A549 (cell line): Measurements from ENCODE around the gene ZNF322. TPM values are rescaled to one million over a fixed set of nuclear protein-coding genes. Genes with fewer than 3 reads are reported as not detected.

Experiments
- ATAC-seq, 2 experiments: fragments of 200-7000 bp in 1 of 2; fragments of >200 bp in 1 of 2; cut with Nextera tagmentation in 1 of 2; cut with Tn5 transposase in 1 of 2; 3 replicates each; pipeline versions ENCODE4 v1.8.0 to v1.9.1; 2018 to 2020; ENCODE audit warnings: mild to moderate bottlenecking in 1 of 2, moderate library complexity in 1 of 2
- CTCF ChIA-PET: fragments of 300-600 bp; sonication (Branson Sonifier 250); formaldehyde crosslinking; extraction: SDS; loops from one replicate; lab custom pipeline; 2021; ENCODE audit warnings: antibody characterized with exemption, inconsistent platforms; lab: Yijun Ruan, JAX
- POLR2A ChIA-PET: fragments of 350-600 bp; formaldehyde crosslinking; extraction: SDS; loops from one replicate; lab custom pipeline; 2021; ENCODE audit warnings: antibody characterized with exemption, inconsistent platforms; lab: Yijun Ruan, JAX
- DNase-seq, 2 experiments: peaks; one replicate each; pipeline versions ENCODE4 v3.0.0 to v3.0.0-alpha.2; 2011 to 2016; ENCODE audit warnings: low read depth in 1 of 2, low spot score in 1 of 2
- FAIRE-seq: peaks from 2 replicates; lab custom pipeline; 2011; peaks lifted over from hg19 to GRCh38; lab: Jason Lieb, UNC
- H3K27ac ChIP-seq, 2 experiments: fragments of >200 bp; sonication (Bioruptor Twin); formaldehyde crosslinking; 3 replicates each; pipeline ENCODE4 v1.5.1; 2016 to 2017
- H3K4me1 ChIP-seq: fragments of >200 bp; sonication (Bioruptor Twin); formaldehyde crosslinking; 3 replicates; pipeline ENCODE4 v1.6.1; 2016
- H3K4me2 ChIP-seq: fragments of >200 bp; sonication (Bioruptor Twin); formaldehyde crosslinking; 3 replicates; pipeline ENCODE4 v1.6.1; 2016
- H3K4me3 ChIP-seq: fragments of >200 bp; sonication (Bioruptor Twin); formaldehyde crosslinking; 3 replicates; pipeline ENCODE4 v1.5.1; 2016
- H3K9me3 ChIP-seq: fragments of >200 bp; sonication (Bioruptor Twin); formaldehyde crosslinking; 3 replicates; pipeline ENCODE4 v1.6.1; 2016
- BHLHE40 ChIP-seq: IDR thresholded peaks from 2 replicates; pipeline ENCODE4 v1.6.1; 2012; ENCODE audit warnings: low read depth, low read length, inconsistent platforms
- CBX8 ChIP-seq: fragments of 200-600 bp; sonication (generic); IDR thresholded peaks from 2 replicates; pipeline ENCODE4 v1.6.1; 2016
- CEBPB ChIP-seq, 2 experiments: fragments of >200 bp in 1 of 2; sonication (Bioruptor Twin) in 1 of 2; formaldehyde crosslinking in 1 of 2; IDR thresholded peaks; 2 replicates each; pipeline ENCODE4 v1.6.1; 2012 to 2016
- EHMT2 ChIP-seq: fragments of 200-600 bp; sonication (generic); IDR thresholded peaks from 2 replicates; pipeline ENCODE4 v1.6.1; 2016; ENCODE audit warnings: antibody characterized with exemption, low read depth, mild to moderate bottlenecking, moderate library complexity
- EP300 ChIP-seq, 2 experiments: fragments of >200 bp; sonication (Bioruptor Twin); formaldehyde crosslinking; IDR thresholded peaks; 2 replicates in 1 of 2; 3 replicates in 1 of 2; pipeline ENCODE4 v1.6.1; 2016 to 2017
- ESRRA ChIP-seq: fragments of 150-350 bp; IDR thresholded peaks from 2 replicates; pipeline ENCODE4 v1.6.1; 2014; ENCODE audit warnings: mild to moderate bottlenecking, low read length, borderline replicate concordance
- FOXS1 ChIP-seq: fragments of 250-450 bp; sonication (Bioruptor Pico); IDR thresholded peaks from 2 replicates; pipeline ENCODE4 v1.5.0; 2020; ENCODE audit warnings: mild to moderate bottlenecking, moderate library complexity
- GATA3 ChIP-seq: IDR thresholded peaks from 2 replicates; pipeline ENCODE4 v1.6.1; 2012; ENCODE audit warnings: borderline replicate concordance
- HDAC2 ChIP-seq: fragments of 200-600 bp; sonication (generic); IDR thresholded peaks from 2 replicates; pipeline ENCODE4 v1.6.1; 2016
- HEYL ChIP-seq: fragments of 250-450 bp; sonication (Bioruptor Pico); IDR thresholded peaks from 2 replicates; pipeline ENCODE4 v1.8.0; 2021; ENCODE audit warnings: mild to moderate bottlenecking, moderate library complexity
- JUNB ChIP-seq: fragments of >200 bp; sonication (Bioruptor Twin); formaldehyde crosslinking; IDR thresholded peaks from 2 replicates; pipeline ENCODE4 v1.6.1; 2016
- MAFK ChIP-seq: fragments of 450-650 bp; IDR thresholded peaks from 2 replicates; pipeline ENCODE4 v1.6.1; 2014; ENCODE audit not compliant: partially characterized antibody
- MAZ ChIP-seq: fragments of 150-350 bp; IDR thresholded peaks from 2 replicates; pipeline ENCODE4 v1.6.1; 2014; ENCODE audit warnings: antibody characterized with exemption, low read depth, low read length, borderline replicate concordance
- MYC ChIP-seq: IDR thresholded peaks from 2 replicates; pipeline ENCODE4 v1.6.1; 2012; ENCODE audit warnings: mild to moderate bottlenecking, inconsistent platforms, low read length, improper control_type of control experiment, borderline replicate concordance
- NFE2L2 ChIP-seq: fragments of 150-350 bp; conservative IDR thresholded peaks from 2 replicates; pipeline ENCODE4 v1.6.1; 2014; ENCODE audit warnings: low read length
- NPAS2 ChIP-seq: fragments of 250-450 bp; sonication (Bioruptor Pico); IDR thresholded peaks from 2 replicates; pipeline ENCODE4 v1.8.0; 2022; ENCODE audit warnings: mild to moderate bottlenecking, moderate library complexity, borderline replicate concordance
- NR3C1 ChIP-seq: fragments of >200 bp; sonication (Bioruptor Twin); formaldehyde crosslinking; IDR thresholded peaks from 3 replicates; pipeline ENCODE4 v1.6.1; 2017
- POLR2A ChIP-seq: IDR thresholded peaks from 2 replicates; pipeline ENCODE4 v1.6.1; 2012; ENCODE audit warnings: mild to moderate bottlenecking, low read length
- RAD21 ChIP-seq, 2 experiments: fragments of >200 bp in 1 of 2; sonication (Bioruptor Twin) in 1 of 2; formaldehyde crosslinking in 1 of 2; IDR thresholded peaks in 1 of 2; conservative IDR thresholded peaks in 1 of 2; 2 replicates in 1 of 2; 3 replicates in 1 of 2; pipeline ENCODE4 v1.6.1; 2012 to 2018; ENCODE audit warnings: inconsistent platforms in 1 of 2
- RCOR1 ChIP-seq: fragments of 150-350 bp; IDR thresholded peaks from 2 replicates; pipeline ENCODE4 v1.6.1; 2014; ENCODE audit warnings: antibody characterized with exemption, low read length, low read depth
- RNF2 ChIP-seq: fragments of 200-600 bp; sonication (generic); IDR thresholded peaks from 2 replicates; pipeline ENCODE4 v1.6.1; 2016; ENCODE audit warnings: low read depth, mild to moderate bottlenecking, antibody characterized with exemption, moderate library complexity, borderline replicate concordance
- TFCP2L1 ChIP-seq: fragments of 250-450 bp; sonication (Bioruptor Pico); IDR thresholded peaks from 2 replicates; pipeline ENCODE4 v1.5.0; 2021; ENCODE audit warnings: mild to moderate bottlenecking
- TP53 ChIP-seq: fragments of 250-450 bp; sonication (Bioruptor Pico); IDR thresholded peaks from 2 replicates; pipeline ENCODE4 v1.5.0; 2021; ENCODE audit warnings: mild to moderate bottlenecking, moderate library complexity
- ZFP36 ChIP-seq: fragments of 450-650 bp; IDR thresholded peaks from 2 replicates; pipeline ENCODE4 v1.6.1; 2014; ENCODE audit warnings: borderline replicate concordance; ENCODE audit not compliant: partially characterized antibody
- WGBS: methylation state at CpG from one replicate; pipeline ENCODE4 v1.1.6; 2017; ENCODE audit errors: missing lambda C conversion rate; 5-methylcytosine and 5-hydroxymethylcytosine counted together
- polyA plus RNA-seq, 4 experiments: library from polyadenylated mRNA; depleted of rRNA in 3 of 4; stranded (reverse); fragments of >200 nt; fragmentation: RNase III in 1 of 4; extraction: RNeasy Plus Mini Kit Qiagen cat#74134 plus additional on column Dnase treatment in 1 of 4; gene quantifications; 2 replicates in 3 of 4; 3 replicates in 1 of 4; pipeline ENCODE4 v1.2.3, GENCODE V29; 2011 to 2017
- TF ChIP-seq, protein P1 (sequence below): fragments of 250-450 bp; sonication (Bioruptor Pico); IDR thresholded peaks from 2 replicates; pipeline ENCODE4 v1.5.0; 2020; ENCODE audit warnings: low read depth, mild to moderate bottlenecking, moderate library complexity
- TF ChIP-seq, protein P2 (sequence below): fragments of >200 bp; sonication (Bioruptor Twin); formaldehyde crosslinking; IDR thresholded peaks from 3 replicates; pipeline ENCODE4 v1.6.1; 2016
- TF ChIP-seq, protein P3 (sequence below): IDR thresholded peaks from 2 replicates; pipeline ENCODE4 v1.6.1; 2012; ENCODE audit warnings: low read depth, borderline replicate concordance
- TF ChIP-seq, protein P4 (sequence below): fragments of 250-450 bp; sonication (Bioruptor Pico); IDR thresholded peaks from 2 replicates; pipeline ENCODE4 v1.5.0; 2021; ENCODE audit warnings: mild to moderate bottlenecking, moderate library complexity, borderline replicate concordance

ZNF322 gene
- polyA plus RNA-seq, 2 of the 4 experiments (the other 2 are of a cell fraction): 6.0 to 14.5 TPM

DNA sequence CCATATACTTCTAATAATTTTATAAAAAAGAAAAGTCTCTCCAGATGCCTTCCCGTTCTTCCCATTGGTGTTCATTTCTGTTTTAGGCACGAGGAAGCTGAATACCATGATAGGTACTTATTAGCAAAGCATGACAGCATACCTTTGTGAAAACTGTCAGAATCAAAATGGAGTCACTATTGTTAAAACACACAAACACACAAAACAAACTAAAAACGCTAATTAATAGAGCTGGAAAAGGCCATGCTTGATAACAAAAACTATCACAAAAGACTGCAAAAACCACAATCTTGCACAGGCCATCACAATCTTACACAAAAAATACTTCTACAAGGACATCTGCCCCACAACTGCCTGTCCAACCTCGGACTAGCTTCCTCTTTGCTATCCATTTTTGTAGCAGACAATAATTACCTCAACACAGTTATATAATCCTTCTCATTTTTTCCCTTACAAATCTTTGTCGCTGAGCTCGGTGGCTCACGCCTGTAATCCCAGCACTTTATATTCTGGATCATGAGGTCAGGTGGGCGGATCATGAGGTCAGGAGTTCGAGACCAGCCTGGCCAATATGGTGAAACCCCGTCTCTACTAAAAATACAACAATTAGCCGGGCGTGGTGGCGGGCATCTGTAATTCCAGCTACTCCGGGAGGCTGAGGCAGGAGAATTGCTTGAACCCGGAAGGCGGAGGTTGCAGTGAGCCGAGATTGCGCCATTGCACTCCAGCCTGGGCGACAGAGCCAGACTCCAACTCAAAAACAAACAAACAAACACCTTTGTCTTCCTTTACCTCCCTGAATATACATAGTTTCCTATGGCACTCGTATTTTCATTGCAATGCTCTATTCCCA is 66.0 kb downstream of the ZNF322 start:
- WGBS: 10% methylated on average over 20 of the region's 20 CpGs
- H3K4me2 ChIP-seq: peak overlapping the region; percentile 64
- POLR2A ChIA-PET: interaction anchor here (1.2 kb wide), 1 partner anchor 16 kb away, joined by 4 read pairs; no protein-coding TSS in a partner anchor
- ATAC-seq: no peak
- CTCF ChIA-PET: interaction anchor here (0.6 to 7.6 kb wide), 10 partner anchors 9 to 744 kb away, joined by 3 to 124 read pairs (median 4); no protein-coding TSS in a partner anchor
- TF ChIP-seq NR3C1: no peak
- TF ChIP-seq ESRRA: no peak
- TF ChIP-seq, protein P1, sequence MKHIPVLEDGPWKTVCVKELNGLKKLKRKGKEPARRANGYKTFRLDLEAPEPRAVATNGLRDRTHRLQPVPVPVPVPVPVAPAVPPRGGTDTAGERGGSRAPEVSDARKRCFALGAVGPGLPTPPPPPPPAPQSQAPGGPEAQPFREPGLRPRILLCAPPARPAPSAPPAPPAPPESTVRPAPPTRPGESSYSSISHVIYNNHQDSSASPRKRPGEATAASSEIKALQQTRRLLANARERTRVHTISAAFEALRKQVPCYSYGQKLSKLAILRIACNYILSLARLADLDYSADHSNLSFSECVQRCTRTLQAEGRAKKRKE: no peak
- TF ChIP-seq, protein P2, sequence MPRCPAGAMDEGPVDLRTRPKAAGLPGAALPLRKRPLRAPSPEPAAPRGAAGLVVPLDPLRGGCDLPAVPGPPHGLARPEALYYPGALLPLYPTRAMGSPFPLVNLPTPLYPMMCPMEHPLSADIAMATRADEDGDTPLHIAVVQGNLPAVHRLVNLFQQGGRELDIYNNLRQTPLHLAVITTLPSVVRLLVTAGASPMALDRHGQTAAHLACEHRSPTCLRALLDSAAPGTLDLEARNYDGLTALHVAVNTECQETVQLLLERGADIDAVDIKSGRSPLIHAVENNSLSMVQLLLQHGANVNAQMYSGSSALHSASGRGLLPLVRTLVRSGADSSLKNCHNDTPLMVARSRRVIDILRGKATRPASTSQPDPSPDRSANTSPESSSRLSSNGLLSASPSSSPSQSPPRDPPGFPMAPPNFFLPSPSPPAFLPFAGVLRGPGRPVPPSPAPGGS: no peak
- no peak for TF ChIP-seq HEYL (CRISPR knock-in tag)
- no peak for TF ChIP-seq EP300 (IDR thresholded peaks at IDR 0.05)
- TF ChIP-seq ZFP36: no peak
- no peak for TF ChIP-seq NPAS2 (CRISPR knock-in tag)
- no peak for TF ChIP-seq RCOR1
- no peak for TF ChIP-seq MAFK
- TF ChIP-seq, protein P3, sequence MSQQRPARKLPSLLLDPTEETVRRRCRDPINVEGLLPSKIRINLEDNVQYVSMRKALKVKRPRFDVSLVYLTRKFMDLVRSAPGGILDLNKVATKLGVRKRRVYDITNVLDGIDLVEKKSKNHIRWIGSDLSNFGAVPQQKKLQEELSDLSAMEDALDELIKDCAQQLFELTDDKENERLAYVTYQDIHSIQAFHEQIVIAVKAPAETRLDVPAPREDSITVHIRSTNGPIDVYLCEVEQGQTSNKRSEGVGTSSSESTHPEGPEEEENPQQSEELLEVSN: no peak
- TF ChIP-seq, protein P4, sequence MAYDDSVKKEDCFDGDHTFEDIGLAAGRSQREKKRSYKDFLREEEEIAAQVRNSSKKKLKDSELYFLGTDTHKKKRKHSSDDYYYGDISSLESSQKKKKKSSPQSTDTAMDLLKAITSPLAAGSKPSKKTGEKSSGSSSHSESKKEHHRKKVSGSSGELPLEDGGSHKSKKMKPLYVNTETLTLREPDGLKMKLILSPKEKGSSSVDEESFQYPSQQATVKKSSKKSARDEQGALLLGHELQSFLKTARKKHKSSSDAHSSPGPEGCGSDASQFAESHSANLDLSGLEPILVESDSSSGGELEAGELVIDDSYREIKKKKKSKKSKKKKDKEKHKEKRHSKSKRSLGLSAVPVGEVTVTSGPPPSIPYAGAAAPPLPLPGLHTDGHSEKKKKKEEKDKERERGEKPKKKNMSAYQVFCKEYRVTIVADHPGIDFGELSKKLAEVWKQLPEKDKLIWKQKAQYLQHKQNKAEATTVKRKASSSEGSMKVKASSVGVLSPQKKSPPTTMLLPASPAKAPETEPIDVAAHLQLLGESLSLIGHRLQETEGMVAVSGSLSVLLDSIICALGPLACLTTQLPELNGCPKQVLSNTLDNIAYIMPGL (CRISPR knock-in tag): no peak
- TF ChIP-seq BHLHE40: no peak
- TF ChIP-seq TFCP2L1 (CRISPR knock-in tag): no peak
- TF ChIP-seq MYC: no peak
- TF ChIP-seq EHMT2: no peak
- no peak for TF ChIP-seq JUNB
- TF ChIP-seq, all 56 proteins: peak for 0
- Histone ChIP-seq H3K9me3 (no peaks in the 10 kb centered on the region), H3K4me3 (peak overlapping the region; percentile 77), H3K27ac (peak overlapping the region in 1 of 2 experiments; percentile 47; a peak in 2 of 6 replicates), H3K4me1 (peaks cover 4% of the 10 kb centered on the region; the same call in 1 of the 3 replicates)
- DNase-seq (peak in 1 of 2 experiments; percentile 45), FAIRE-seq (no peak)

DNA sequence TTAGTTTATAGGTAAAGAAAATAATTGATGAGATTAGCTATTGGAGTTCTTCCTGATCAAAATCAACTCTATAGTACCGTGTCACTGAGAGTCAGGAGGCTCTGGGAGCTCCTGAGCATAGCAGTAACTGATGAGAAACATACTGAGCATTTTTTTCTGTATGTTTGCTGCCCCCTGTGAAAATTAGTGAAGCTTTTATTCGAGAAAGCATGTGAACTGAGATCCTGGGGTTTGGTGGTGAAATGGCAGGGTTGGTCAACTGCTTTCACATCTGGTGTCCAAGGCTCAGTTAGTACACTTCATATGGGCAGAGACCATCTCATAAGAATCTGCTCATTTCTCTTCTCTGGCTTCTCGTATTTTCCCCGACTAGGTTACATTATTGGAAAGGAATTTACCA is 66.9 kb downstream of the ZNF322 start:
- no peak for TF ChIP-seq NFE2L2
- no peak for TF ChIP-seq RNF2
- TF ChIP-seq ZFP36: no peak
- TF ChIP-seq RAD21 (conservative IDR thresholded peaks at IDR 0.05 in 1 of 2, IDR thresholded peaks at IDR 0.05 in 1 of 2): no peak
- no peak for TF ChIP-seq JUNB
- TF ChIP-seq, protein P3: no peak
- TF ChIP-seq RCOR1: no peak
- TF ChIP-seq ESRRA: no peak
- TF ChIP-seq HEYL (CRISPR knock-in tag): no peak
- no peak for TF ChIP-seq TP53 (CRISPR knock-in tag)
- TF ChIP-seq MYC: no peak
- no peak for TF ChIP-seq POLR2A
- TF ChIP-seq HDAC2: no peak
- no peak for TF ChIP-seq FOXS1 (CRISPR knock-in tag)
- TF ChIP-seq BHLHE40: no peak
- no peak for TF ChIP-seq CBX8
- TF ChIP-seq MAZ: no peak
- TF ChIP-seq CEBPB (IDR thresholded peaks at IDR 0.05): no peak
- TF ChIP-seq GATA3: no peak
- WGBS: 58% methylated on average over 4 of the region's 4 CpGs
- POLR2A ChIA-PET: interaction anchor here (1.0 kb wide), 1 partner anchor 16 kb away, joined by 3 read pairs; no protein-coding TSS in a partner anchor
- no peak for FAIRE-seq
- CTCF ChIA-PET: interaction anchor here (0.6 to 7.6 kb wide), 6 partner anchors 9 to 744 kb away, joined by 3 to 124 read pairs (median 4); no protein-coding TSS in a partner anchor
- H3K4me2 ChIP-seq: no peak overlapping the region
- DNase-seq: peak in 1 of 2 experiments; percentile 24
- H3K9me3 ChIP-seq: no peaks in the 10 kb centered on the region
- no peak overlapping the region for H3K27ac ChIP-seq
- peaks cover under 1% of the 10 kb centered on the region; the same call in 1 of the 3 replicates for H3K4me1 ChIP-seq
- H3K4me3 ChIP-seq: no peak overlapping the region
- ATAC-seq: no peak
